Left ventricle myocardium inferior (tissue), 1 donor: ENCODE measurements around the gene SCN7A. TPM values are rescaled to one million over a fixed set of nuclear protein-coding genes. Genes with fewer than 3 reads are reported as not detected.

Experiments
- DNase-seq: peaks from one replicate; pipeline ENCODE4 v3.0.0-alpha.2; 2020
- H3K27ac ChIP-seq: fragments of 200-600 bp; replicated peaks from 2 replicates; pipeline ENCODE4 v1.8.0; 2021
- H3K27me3 ChIP-seq: fragments of 200-600 bp; 2 replicates; pipeline ENCODE4 v1.8.0; 2021; ENCODE audit warnings: low read depth
- H3K36me3 ChIP-seq: fragments of 200-600 bp; 2 replicates; pipeline ENCODE4 v1.8.0; 2021
- H3K4me1 ChIP-seq: fragments of 200-600 bp; 2 replicates; pipeline ENCODE4 v1.8.0; 2021
- H3K4me3 ChIP-seq: fragments of 200-600 bp; 2 replicates; pipeline ENCODE4 v1.8.0; 2021; ENCODE audit warnings: mild to moderate bottlenecking, moderate library complexity
- H3K9me3 ChIP-seq: fragments of 200-600 bp; replicated peaks from 2 replicates; pipeline ENCODE4 v1.8.0; 2021
- CTCF ChIP-seq: fragments of 200-600 bp; IDR thresholded peaks from 2 replicates; pipeline ENCODE4 v1.8.0; 2021; ENCODE audit warnings: antibody characterized with exemption, mild to moderate bottlenecking, borderline replicate concordance
- intact Hi-C: fragments of 100-400 bp; cut with micrococcal nuclease; formaldehyde crosslinking; loops from one replicate; pipeline ENCODE4 v1.11.0; 2022
- long read RNA-seq: library from polyadenylated mRNA; unstranded; transcript quantifications from one replicate; pipeline ENCODE4 v2.0.0, GENCODE V29; 2021
- total RNA-seq: library from RNA; stranded (reverse); fragmentation: NEBNext Ultra II Directional; extraction: Animal tissue kit (Norgen Biotek cat#: 25700); gene quantifications from one replicate; pipeline ENCODE4 v1.2.1, GENCODE V29; 2021
- donor health status: DM: no; HTN: yes; CAD: no; lungs with severe emphysema.

SCN7A gene
- 22.3 TPM for total RNA-seq
- long read RNA-seq, full-length matches to known transcripts, result 12 of 17 reads
- long read RNA-seq, partial matches to known transcripts, result 2 of 17 reads
- long read RNA-seq, other reads (novel, unspliced or antisense), result 3 of 17 reads

GRCh38 chr2:166494140-166494624, at the start of gene SCN7A:
TSS of gene SCN7A (minus strand) at chr2:166494249. CDS start at chr2:166477696, 16,553 bp downstream.
- no peaks in the 10 kb centered on the region for H3K9me3 ChIP-seq
- TF ChIP-seq CTCF, result no peak
- peak within 1 kb of the TSS; percentile 79 for H3K27ac ChIP-seq
- H3K4me3 ChIP-seq, result peak within 1 kb of the TSS; percentile 70
- H3K36me3 ChIP-seq, result no peaks in the 10 kb centered on the region
- peak; percentile 92 for DNase-seq
- intact Hi-C loops, result no loop called here
- peaks cover 16% of the 10 kb centered on the region for H3K27me3 ChIP-seq
- no peaks in the 10 kb centered on the region for H3K4me1 ChIP-seq

GRCh38 chr2:166539340-166540162, 45.5 kb upstream of the SCN7A start:
- H3K36me3 ChIP-seq, result no peaks in the 10 kb centered on the region
- intact Hi-C loops, result loop anchor here (10.0 kb wide), 1 partner anchor 675 kb away; no protein-coding TSS in a partner anchor
- DNase-seq, result no peak
- no peak overlapping the region for H3K4me3 ChIP-seq
- TF ChIP-seq CTCF, result peak; percentile 82
- H3K9me3 ChIP-seq, result no peaks in the 10 kb centered on the region
- no peaks in the 10 kb centered on the region for H3K27me3 ChIP-seq
- no peaks in the 10 kb centered on the region for H3K4me1 ChIP-seq
- H3K27ac ChIP-seq, result no peak overlapping the region

GRCh38 chr2:166536111-166536510, 42.1 kb upstream of the SCN7A start:
- no peak for TF ChIP-seq CTCF
- no peak overlapping the region for H3K27ac ChIP-seq
- no peaks in the 10 kb centered on the region for H3K27me3 ChIP-seq
- intact Hi-C loops, result loop anchor here (10.0 kb wide), 1 partner anchor 679 kb away; no protein-coding TSS in a partner anchor
- no peak overlapping the region for H3K4me3 ChIP-seq
- no peaks in the 10 kb centered on the region for H3K4me1 ChIP-seq
- DNase-seq, result no peak
- H3K36me3 ChIP-seq, result no peaks in the 10 kb centered on the region
- no peaks in the 10 kb centered on the region for H3K9me3 ChIP-seq

- intact Hi-C loops, result no loop called here
- Histone ChIP-seq H3K27ac (no peak overlapping the region), H3K4me3 (no peak overlapping the region), H3K4me1 (peaks cover 16% of the 10 kb centered on the region), H3K9me3 (no peaks in the 10 kb centered on the region), H3K36me3 (no peaks in the 10 kb centered on the region), H3K27me3 (no peaks in the 10 kb centered on the region)
- TF ChIP-seq CTCF, result no peak
- no peak for DNase-seq
Measured at GRCh38 chr2:166521155-166521554, 27.1 kb upstream of the SCN7A start.

- intact Hi-C loops, result no loop called here
Measured at GRCh38 chr2:166520604-166521003, 26.6 kb upstream of the SCN7A start.

More at GRCh38 chr2:166520604-166521003, 26.6 kb upstream of the SCN7A start:
- Histone ChIP-seq H3K9me3 (no peaks in the 10 kb centered on the region), H3K27ac (no peak overlapping the region), H3K4me3 (no peak overlapping the region), H3K27me3 (no peaks in the 10 kb centered on the region), H3K4me1 (peaks cover 16% of the 10 kb centered on the region), H3K36me3 (no peaks in the 10 kb centered on the region)
- TF ChIP-seq CTCF, result no peak
- DNase-seq, result no peak
